ENCODE measurements around the gene LYRM4. TPM values are rescaled to one million over a fixed set of nuclear protein-coding genes. Genes with fewer than 3 reads are reported as not detected.

LYRM4 gene
- total and polyA plus RNA-seq, 4 donors, result 17.9 to 28.7 (median 21.1) TPM

DNA sequence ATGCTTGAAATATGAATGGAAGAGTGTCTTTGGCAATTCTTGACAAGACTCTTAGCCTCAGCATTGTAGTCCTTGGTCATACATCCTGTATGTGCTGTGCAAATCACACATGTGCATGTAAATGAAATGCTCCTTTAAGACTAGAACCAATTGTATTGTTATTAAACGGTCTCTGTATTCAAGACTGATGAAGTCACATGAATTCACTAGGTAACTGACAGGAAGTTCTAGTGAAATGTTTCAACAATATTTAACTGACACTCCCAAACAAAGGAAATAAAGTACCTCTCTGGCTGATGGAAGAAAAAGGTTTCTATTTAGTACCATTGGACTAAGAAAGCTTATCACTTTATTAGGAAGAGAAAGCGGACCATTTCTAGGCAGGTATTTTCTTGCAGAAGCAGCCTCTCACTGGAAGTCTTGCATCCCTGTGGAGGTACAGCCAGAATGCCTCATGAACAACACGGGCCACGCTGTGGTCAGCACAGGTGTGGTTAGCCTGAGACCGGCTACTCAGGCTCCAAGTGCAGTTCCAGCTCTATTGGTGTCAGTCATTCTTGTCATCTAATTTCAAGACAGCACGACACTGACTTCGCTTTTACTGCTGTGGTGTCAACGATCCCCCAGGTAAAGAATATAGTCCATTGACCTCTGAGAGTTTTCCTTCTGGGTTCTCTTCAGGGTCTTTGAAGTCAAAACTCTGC lies 158.3 kb downstream of the LYRM4 start:
- Histone ChIP-seq H3K27me3 (ENCODE audit: control insufficient read depth in 1 of 2, insufficient read depth in 2 of 2, low read length in 1 of 2) (no peaks in the 10 kb centered on the region), H3K27ac (ENCODE audit: low read depth in 1 of 2, low read length in 2 of 2) (no peak overlapping the region), H3K36me3 (ENCODE audit: control insufficient read depth in 1 of 2, insufficient read depth in 2 of 2, low read length in 1 of 2) (no peaks in the 10 kb centered on the region), H3K9me3 (ENCODE audit: control insufficient read depth, low read length) (peaks cover 2% of the 10 kb centered on the region), H3K4me3 (ENCODE audit: low read length in 2 of 2) (no peak overlapping the region), H3K4me1 (ENCODE audit: control insufficient read depth in 1 of 2, insufficient read depth in 2 of 2, low read length in 2 of 2) (no peaks in the 10 kb centered on the region)
- intact Hi-C loops (cut with DNase I), result no loop called here
- no peak for DNase-seq
- ATAC-seq (ENCODE audit: low FRiP score), result no peak
- WGBS, 2 donors, result 89% methylated on average over 8 of the region's 8 CpGs

DNA sequence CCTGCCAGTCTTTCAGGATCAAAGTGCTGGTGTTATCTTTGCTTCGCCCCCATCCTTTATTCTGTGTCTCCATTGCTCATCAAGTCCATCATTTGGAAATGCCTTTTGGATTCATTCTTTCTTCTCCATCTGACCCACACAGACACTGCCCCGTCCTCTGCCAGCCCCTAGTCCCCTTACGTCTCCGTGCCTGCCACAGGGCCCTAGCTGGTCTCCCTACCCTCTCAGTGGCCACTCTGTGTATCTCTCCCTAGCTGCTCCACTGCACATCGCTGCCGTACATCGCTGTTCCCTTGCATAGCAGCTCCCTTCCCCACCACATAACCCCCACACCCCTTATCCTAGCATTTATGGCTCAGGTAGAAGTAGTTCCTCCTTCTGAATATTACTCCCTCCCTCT lies 159.9 kb downstream of the LYRM4 start:
- H3K9me3 ChIP-seq (ENCODE audit: control insufficient read depth, low read length), result peaks cover under 1% of the 10 kb centered on the region
- ATAC-seq (ENCODE audit: low FRiP score), result no peak
- 92 to 94% methylated on average over 7 of the region's 7 CpGs for WGBS, 2 donors

DNA sequence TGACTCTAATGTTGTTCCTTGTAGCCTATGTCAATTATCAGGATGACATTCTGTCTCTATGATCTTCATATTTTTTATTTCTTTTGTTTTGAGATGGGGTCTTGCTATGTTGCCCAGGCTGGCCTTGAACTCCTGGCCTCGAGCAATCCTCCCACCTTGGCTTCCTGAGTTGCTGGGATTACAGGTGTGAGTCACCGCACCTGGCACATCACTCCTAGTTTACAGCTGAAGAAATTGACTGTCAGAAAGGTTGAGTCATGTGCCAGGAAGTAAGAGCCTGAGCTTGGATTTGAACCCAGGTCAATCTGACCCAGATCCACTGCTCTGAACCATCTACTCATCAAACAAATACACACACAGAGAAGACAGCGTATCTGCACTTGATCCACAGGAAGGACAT lies 161.2 kb downstream of the LYRM4 start:
- H3K4me3 ChIP-seq (ENCODE audit: low read length in 2 of 2), result no peak overlapping the region
- ATAC-seq (ENCODE audit: low FRiP score), result no peak
- no peaks in the 10 kb centered on the region for H3K27me3 ChIP-seq (ENCODE audit: control insufficient read depth in 1 of 2, insufficient read depth in 2 of 2, low read length in 1 of 2)
- H3K27ac ChIP-seq (ENCODE audit: low read depth in 1 of 2, low read length in 2 of 2), result no peak overlapping the region
- no peak for DNase-seq
- intact Hi-C loops (cut with DNase I), result no loop called here
- no peaks in the 10 kb centered on the region for H3K36me3 ChIP-seq (ENCODE audit: control insufficient read depth in 1 of 2, insufficient read depth in 2 of 2, low read length in 1 of 2)
- no peaks in the 10 kb centered on the region for H3K4me1 ChIP-seq (ENCODE audit: control insufficient read depth in 1 of 2, insufficient read depth in 2 of 2, low read length in 2 of 2)
- no peaks in the 10 kb centered on the region for H3K9me3 ChIP-seq (ENCODE audit: control insufficient read depth, low read length)
- WGBS, 2 donors, result 80 to 98% methylated on average over 3 of the region's 3 CpGs

More for the DNA sequence above, 159.9 kb downstream of the LYRM4 start:
- no peak overlapping the region for H3K4me3 ChIP-seq (ENCODE audit: low read length in 2 of 2)
- H3K36me3 ChIP-seq (ENCODE audit: control insufficient read depth in 1 of 2, insufficient read depth in 2 of 2, low read length in 1 of 2), result no peaks in the 10 kb centered on the region
- DNase-seq, result no peak
- H3K27ac ChIP-seq (ENCODE audit: low read depth in 1 of 2, low read length in 2 of 2), result no peak overlapping the region
- H3K4me1 ChIP-seq (ENCODE audit: control insufficient read depth in 1 of 2, insufficient read depth in 2 of 2, low read length in 2 of 2), result no peaks in the 10 kb centered on the region
- intact Hi-C loops (cut with DNase I), result no loop called here
- H3K27me3 ChIP-seq (ENCODE audit: control insufficient read depth in 1 of 2, insufficient read depth in 2 of 2, low read length in 1 of 2), result no peaks in the 10 kb centered on the region

DNA sequence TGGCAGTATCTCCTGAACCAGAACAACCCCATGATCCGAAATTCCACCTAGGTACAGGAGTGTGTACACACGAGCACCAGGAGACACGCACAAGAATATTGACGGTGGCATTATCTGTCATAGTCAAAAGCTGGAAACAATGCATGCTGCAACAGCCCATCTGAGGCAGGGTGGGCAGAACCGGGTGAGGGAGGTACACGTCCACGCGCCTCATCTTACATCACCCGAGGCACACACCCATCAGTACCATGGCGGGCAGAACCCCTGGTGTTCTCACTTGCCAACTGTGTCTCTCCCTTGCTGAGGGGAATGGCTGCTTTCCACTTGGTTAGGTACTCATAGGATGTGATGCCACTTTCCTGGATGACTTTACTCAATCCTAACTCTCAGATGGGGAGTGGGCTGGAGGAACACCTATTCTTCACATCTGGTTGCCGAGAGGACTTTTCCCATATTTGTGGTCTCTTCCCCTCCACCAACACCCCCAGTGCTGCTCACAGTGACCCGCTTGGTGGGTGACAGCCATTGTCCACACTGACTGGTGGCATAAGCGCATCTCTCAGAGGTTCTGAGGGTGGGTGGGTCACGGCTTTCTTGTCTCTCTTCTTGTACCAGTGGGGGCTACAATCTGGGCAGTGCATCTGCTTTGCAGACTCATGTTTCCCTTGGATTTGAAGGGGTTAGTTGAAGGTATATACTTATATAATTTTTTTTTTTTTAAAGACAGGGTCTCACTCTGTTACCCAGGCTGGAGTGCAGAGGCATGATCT lies 162.1 kb downstream of the LYRM4 start:
- intact Hi-C loops (cut with DNase I), result no loop called here
- Histone ChIP-seq H3K27me3 (ENCODE audit: control insufficient read depth in 1 of 2, insufficient read depth in 2 of 2, low read length in 1 of 2) (no peaks in the 10 kb centered on the region), H3K9me3 (ENCODE audit: control insufficient read depth, low read length) (no peaks in the 10 kb centered on the region), H3K4me1 (ENCODE audit: control insufficient read depth in 1 of 2, insufficient read depth in 2 of 2, low read length in 2 of 2) (no peaks in the 10 kb centered on the region), H3K4me3 (ENCODE audit: low read length in 2 of 2) (no peak overlapping the region), H3K36me3 (ENCODE audit: control insufficient read depth in 1 of 2, insufficient read depth in 2 of 2, low read length in 1 of 2) (no peaks in the 10 kb centered on the region), H3K27ac (ENCODE audit: low read depth in 1 of 2, low read length in 2 of 2) (no peak overlapping the region)
- DNase-seq (no peak), ATAC-seq (ENCODE audit: low FRiP score) (no peak)
- 93% methylated on average over 14 of the region's 14 CpGs for WGBS, 2 donors

DNA sequence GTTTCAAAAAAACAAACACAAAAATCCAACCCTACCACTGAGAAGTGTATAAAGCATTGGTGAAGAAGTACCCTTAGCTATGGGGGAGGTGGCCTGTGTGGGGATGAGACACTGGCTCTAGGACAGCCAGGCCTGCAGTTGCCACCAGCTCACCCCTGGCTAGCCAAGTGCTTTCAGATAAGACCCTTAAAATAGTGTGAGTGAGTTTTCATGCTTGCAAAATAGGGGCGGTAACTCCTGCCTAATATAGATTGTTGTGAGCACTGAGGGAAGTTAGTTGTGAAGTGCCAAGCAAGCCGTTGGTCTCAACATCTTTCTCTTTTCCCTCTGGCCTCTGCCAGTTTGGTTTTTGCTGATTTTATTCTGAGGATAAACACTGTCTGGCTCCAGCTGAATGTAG lies 164.3 kb downstream of the LYRM4 start:
- ATAC-seq (ENCODE audit: low FRiP score) (no peak), DNase-seq (no peak)
- intact Hi-C loops (cut with DNase I), result no loop called here
- Histone ChIP-seq H3K36me3 (ENCODE audit: control insufficient read depth in 1 of 2, insufficient read depth in 2 of 2, low read length in 1 of 2) (no peaks in the 10 kb centered on the region), H3K9me3 (ENCODE audit: control insufficient read depth, low read length) (no peaks in the 10 kb centered on the region), H3K27me3 (ENCODE audit: control insufficient read depth in 1 of 2, insufficient read depth in 2 of 2, low read length in 1 of 2) (no peaks in the 10 kb centered on the region), H3K4me3 (ENCODE audit: low read length in 2 of 2) (no peak overlapping the region), H3K4me1 (ENCODE audit: control insufficient read depth in 1 of 2, insufficient read depth in 2 of 2, low read length in 2 of 2) (no peaks in the 10 kb centered on the region), H3K27ac (ENCODE audit: low read depth in 1 of 2, low read length in 2 of 2) (no peak overlapping the region)
- WGBS, 2 donors, result 11 to 15% methylated on average over 2 of the region's 2 CpGs

- H3K27ac ChIP-seq (ENCODE audit: low read depth in 1 of 2, low read length in 2 of 2), result no peak overlapping the region
- H3K36me3 ChIP-seq (ENCODE audit: control insufficient read depth in 1 of 2, insufficient read depth in 2 of 2, low read length in 1 of 2), result no peaks in the 10 kb centered on the region
- 73 to 78% methylated on average over 3 of the region's 3 CpGs for WGBS, 2 donors
- H3K9me3 ChIP-seq (ENCODE audit: control insufficient read depth, low read length), result no peaks in the 10 kb centered on the region
- intact Hi-C loops (cut with DNase I), result no loop called here
- ATAC-seq (ENCODE audit: low FRiP score), result no peak
- no peaks in the 10 kb centered on the region for H3K27me3 ChIP-seq (ENCODE audit: control insufficient read depth in 1 of 2, insufficient read depth in 2 of 2, low read length in 1 of 2)
- DNase-seq, result no peak
- H3K4me3 ChIP-seq (ENCODE audit: low read length in 2 of 2), result no peak overlapping the region
- H3K4me1 ChIP-seq (ENCODE audit: control insufficient read depth in 1 of 2, insufficient read depth in 2 of 2, low read length in 2 of 2), result no peaks in the 10 kb centered on the region
Measured at GRCh38 chr6:5095236-5095635, 165.5 kb downstream of the LYRM4 start.

DNA sequence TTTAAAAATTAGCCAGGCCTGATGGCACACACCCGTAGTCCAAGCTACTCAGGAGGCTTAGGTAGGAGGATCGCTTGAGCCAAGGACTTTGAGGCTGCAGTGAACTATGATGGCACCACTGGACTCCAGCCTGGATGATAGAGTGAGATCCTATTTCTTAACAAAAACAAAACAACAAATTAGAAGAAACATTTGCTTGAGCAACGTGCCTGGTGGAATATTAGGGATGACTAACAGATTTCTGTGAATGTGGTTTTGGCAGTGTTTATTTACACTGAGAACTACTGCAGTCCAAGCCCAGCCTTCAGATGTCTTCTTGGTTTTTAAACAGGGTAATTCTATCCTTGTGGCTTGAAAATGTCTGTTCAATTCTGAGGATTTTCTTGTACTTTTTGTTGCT lies 166.4 kb downstream of the LYRM4 start:
- WGBS, 2 donors, result 72 to 74% methylated on average over 3 of the region's 3 CpGs
- Histone ChIP-seq H3K27me3 (ENCODE audit: control insufficient read depth in 1 of 2, insufficient read depth in 2 of 2, low read length in 1 of 2) (no peaks in the 10 kb centered on the region), H3K36me3 (ENCODE audit: control insufficient read depth in 1 of 2, insufficient read depth in 2 of 2, low read length in 1 of 2) (no peaks in the 10 kb centered on the region), H3K9me3 (ENCODE audit: control insufficient read depth, low read length) (no peaks in the 10 kb centered on the region), H3K27ac (ENCODE audit: low read depth in 1 of 2, low read length in 2 of 2) (no peak overlapping the region), H3K4me1 (ENCODE audit: control insufficient read depth in 1 of 2, insufficient read depth in 2 of 2, low read length in 2 of 2) (no peaks in the 10 kb centered on the region), H3K4me3 (ENCODE audit: low read length in 2 of 2) (no peak overlapping the region)
- ATAC-seq (ENCODE audit: low FRiP score) (no peak), DNase-seq (no peak)
- intact Hi-C loops (cut with DNase I), result no loop called here

DNA sequence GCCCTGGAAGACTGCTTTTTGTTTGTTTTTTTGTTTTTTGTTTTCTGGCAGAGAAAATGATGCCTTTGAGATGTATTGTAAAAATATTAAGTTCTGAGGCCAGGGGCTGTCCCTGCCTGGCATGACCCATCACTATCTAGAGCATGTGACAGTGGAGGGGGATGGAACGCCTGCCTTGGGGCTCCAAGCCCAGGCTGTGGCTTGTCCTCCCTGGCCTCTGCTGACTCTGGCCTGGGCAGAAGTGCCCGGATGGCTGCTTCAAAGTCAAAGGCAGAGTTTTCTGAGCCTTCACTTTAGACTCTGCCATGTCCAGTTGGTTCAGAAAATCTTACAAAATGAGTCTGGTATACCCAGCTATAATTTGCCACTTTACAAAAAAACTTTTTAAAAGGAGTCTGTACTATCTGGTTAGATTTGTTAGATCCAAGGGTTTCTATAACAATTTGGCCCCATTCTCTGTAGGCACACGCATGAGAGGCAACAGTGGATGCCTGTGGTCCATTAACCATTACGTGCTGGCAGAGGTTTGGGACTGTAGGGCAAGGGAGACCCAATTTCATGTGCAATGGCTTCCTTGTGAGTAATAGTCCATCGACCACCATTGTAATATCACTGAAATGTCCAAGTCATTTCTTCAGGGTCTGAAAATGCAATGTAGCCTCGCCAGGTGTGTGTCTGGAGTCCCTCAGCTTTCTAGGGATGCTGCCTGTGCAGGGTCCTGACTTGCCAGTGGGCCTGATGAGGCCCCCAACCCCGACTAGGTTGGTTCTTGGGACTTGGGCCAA lies 167.3 kb downstream of the LYRM4 start:
- DNase-seq, result no peak
- ATAC-seq (ENCODE audit: low FRiP score), result no peak
- H3K27me3 ChIP-seq (ENCODE audit: control insufficient read depth in 1 of 2, insufficient read depth in 2 of 2, low read length in 1 of 2), result no peaks in the 10 kb centered on the region
- H3K4me3 ChIP-seq (ENCODE audit: low read length in 2 of 2), result no peak overlapping the region
- intact Hi-C loops (cut with DNase I), result no loop called here
- no peaks in the 10 kb centered on the region for H3K36me3 ChIP-seq (ENCODE audit: control insufficient read depth in 1 of 2, insufficient read depth in 2 of 2, low read length in 1 of 2)
- WGBS, 2 donors, result 87 to 89% methylated on average over 7 of the region's 7 CpGs
- no peaks in the 10 kb centered on the region for H3K4me1 ChIP-seq (ENCODE audit: control insufficient read depth in 1 of 2, insufficient read depth in 2 of 2, low read length in 2 of 2)
- no peak overlapping the region for H3K27ac ChIP-seq (ENCODE audit: low read depth in 1 of 2, low read length in 2 of 2)
- no peaks in the 10 kb centered on the region for H3K9me3 ChIP-seq (ENCODE audit: control insufficient read depth, low read length)
